PC-3 (cell line): ENCODE data around the gene EPB41L4B. TPM values are rescaled to one million over a fixed set of nuclear protein-coding genes. Genes with fewer than 3 reads are reported as not detected.

Experiments used
- ATAC-seq: fragments of 200-7000 bp; cut with Tn5 transposase; 2 replicates; pipeline ENCODE4 v1.9.1; 2020; ENCODE audit warnings: mild to moderate bottlenecking, moderate library complexity
- BruUV-seq: library from RNA; stranded (reverse); fragments of 400-500 nt; replicated peaks from 2 replicates; lab custom pipeline; 2021; lab: Mats Ljungman, UMichigan
- CTCF ChIA-PET: fragments of 300-600 bp; sonication (Branson Sonifier 250); formaldehyde crosslinking; loops from one replicate; lab custom pipeline; 2022; ENCODE audit warnings: antibody characterized with exemption; lab: Charles Lee
- POLR2A ChIA-PET: fragments of 300-600 bp; sonication (Branson Sonifier 250); formaldehyde crosslinking; loops from one replicate; lab custom pipeline; 2022; ENCODE audit warnings: antibody characterized with exemption; ENCODE audit not compliant: unreplicated experiment; lab: Charles Lee
- DNase-seq: peaks from one replicate; pipeline ENCODE4 v3.0.0-alpha.2; 2015
- H2AFZ ChIP-seq: fragments of 300-600 bp; sonication (generic); 2 replicates; pipeline ENCODE4 v1.6.0; 2016; ENCODE audit warnings: antibody characterized with exemption, low read length
- H3F3A ChIP-seq: fragments of 300-600 bp; sonication (generic); one replicate; pipeline ENCODE4 v1.6.0; 2017; ENCODE audit warnings: antibody characterized with exemption, low read length, control low read depth, mild to moderate bottlenecking; ENCODE audit not compliant: unreplicated experiment
- H3K27ac ChIP-seq: fragments of 300-600 bp; sonication (generic); 2 replicates; pipeline ENCODE4 v1.5.1; 2016; ENCODE audit warnings: mild to moderate bottlenecking, low read length
- H3K27me3 ChIP-seq: fragments of 300-600 bp; sonication (generic); 2 replicates; pipeline ENCODE4 v1.6.1; 2016; ENCODE audit warnings: low read length, mixed read lengths
- H3K36me3 ChIP-seq: fragments of 300-600 bp; sonication (generic); 2 replicates; pipeline ENCODE4 v1.6.1; 2016; ENCODE audit warnings: low read depth, mixed run types, low read length, mixed read lengths
- H3K4me1 ChIP-seq: fragments of 300-600 bp; sonication (generic); 2 replicates; pipeline ENCODE4 v1.5.1; 2016; ENCODE audit warnings: low read length; ENCODE audit not compliant: insufficient read depth
- H3K4me2 ChIP-seq: fragments of 300-600 bp; sonication (generic); 2 replicates; pipeline ENCODE4 v1.6.0; 2016; ENCODE audit warnings: low read length
- H3K4me3 ChIP-seq: fragments of 300-600 bp; sonication (generic); 2 replicates; pipeline ENCODE4 v1.5.1; 2016; ENCODE audit warnings: mild to moderate bottlenecking, low read length, mixed read lengths
- H3K79me2 ChIP-seq: fragments of 300-600 bp; sonication (generic); 2 replicates; pipeline ENCODE4 v1.6.1; 2017; ENCODE audit warnings: low read length, mixed read lengths
- H3K9ac ChIP-seq: fragments of 300-600 bp; sonication (generic); 2 replicates; pipeline ENCODE4 v1.6.0; 2016; ENCODE audit warnings: mild to moderate bottlenecking, low read length
- H3K9me2 ChIP-seq: fragments of 300-600 bp; sonication (generic); replicated peaks from 2 replicates; pipeline ENCODE4 v1.6.1; 2016; ENCODE audit warnings: mixed run types, low read length, mixed read lengths
- H3K9me3 ChIP-seq: fragments of 300-600 bp; sonication (generic); 2 replicates; pipeline ENCODE4 v1.6.1; 2016; ENCODE audit warnings: low read length, mixed read lengths
- H4K20me1 ChIP-seq: fragments of 300-600 bp; sonication (generic); 2 replicates; pipeline ENCODE4 v1.6.1; 2016; ENCODE audit warnings: low read length, mixed read lengths
- CTCF ChIP-seq: fragments of 300-600 bp; sonication (generic); conservative IDR thresholded peaks from 2 replicates; pipeline ENCODE4 v1.5.1; 2017; ENCODE audit warnings: antibody characterized with exemption, low read depth, mild to moderate bottlenecking, low read length
- EZH2 ChIP-seq: fragments of 300-600 bp; sonication (generic); IDR thresholded peaks from one replicate; pipeline ENCODE4 v1.6.1; 2017; ENCODE audit warnings: antibody characterized with exemption, mild to moderate bottlenecking, low read length; ENCODE audit not compliant: unreplicated experiment
- EZH2phosphoT487 ChIP-seq: fragments of 300-600 bp; sonication (generic); IDR thresholded peaks from 2 replicates; pipeline ENCODE4 v1.6.1; 2018; ENCODE audit warnings: mild to moderate bottlenecking, antibody characterized with exemption, low read length, borderline replicate concordance
- intact Hi-C: fragments of 100-400 bp; cut with micrococcal nuclease; formaldehyde crosslinking; loops from 2 replicates; pipeline ENCODE4 v1.9.0; 2023
- total RNA-seq: library from RNA; depleted of rRNA; stranded (reverse); fragments of >200 nt; gene quantifications from 2 replicates; pipeline ENCODE4 v1.2.3, GENCODE V29; 2014

EPB41L4B gene
- total RNA-seq, 1 experiment from 2014 or later = 11.2 TPM

DNA sequence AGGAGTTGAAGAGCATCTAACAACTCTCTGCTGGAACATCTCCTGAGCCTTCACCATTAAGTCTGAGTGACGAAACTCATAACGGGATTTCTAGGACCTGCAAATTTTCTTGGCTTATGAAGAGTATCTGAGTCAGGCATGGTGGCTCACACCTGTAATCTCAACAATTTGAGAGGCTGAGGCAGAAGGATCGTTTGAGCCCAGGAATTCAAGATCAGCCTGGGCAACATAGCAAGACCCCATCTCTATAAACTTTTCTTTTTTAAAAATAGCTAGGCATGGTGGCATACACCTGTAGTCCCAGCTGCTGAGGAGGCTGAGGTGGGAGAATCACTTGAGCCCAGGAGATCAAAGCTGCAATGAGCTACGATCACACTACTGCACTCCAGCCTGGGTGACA lies 48.8 kb downstream of the EPB41L4B start:
- no peaks in the 10 kb centered on the region for H3K27me3 ChIP-seq
- H3K79me2 ChIP-seq = no peaks in the 10 kb centered on the region
- ChIA-PET POLR2A (no interaction called here), CTCF (no interaction called here)
- no peak overlapping the region for H3K9ac ChIP-seq
- H3K9me2 ChIP-seq = no peaks in the 10 kb centered on the region
- intact Hi-C loops = no loop called here
- 0 out of 2 replicates have a peak, but pooled peaks cover 4% of the 10 kb centered on the region for H3K36me3 ChIP-seq
- H3K4me2 ChIP-seq = no peak overlapping the region
- no peaks in the 10 kb centered on the region for H3K4me1 ChIP-seq
- no peaks in the 10 kb centered on the region for H3F3A ChIP-seq
- H3K4me3 ChIP-seq = no peak overlapping the region
- ATAC-seq (no peak), DNase-seq (no peak)
- no peak overlapping the region for H3K27ac ChIP-seq
- BruUV-seq = no TSS peak
- no peaks in the 10 kb centered on the region for H3K9me3 ChIP-seq
- no peaks in the 10 kb centered on the region for H4K20me1 ChIP-seq
- H2AFZ ChIP-seq = no peak overlapping the region
- TF ChIP-seq EZH2phosphoT487 (no peak), CTCF (no peak), EZH2 (no peak)

DNA sequence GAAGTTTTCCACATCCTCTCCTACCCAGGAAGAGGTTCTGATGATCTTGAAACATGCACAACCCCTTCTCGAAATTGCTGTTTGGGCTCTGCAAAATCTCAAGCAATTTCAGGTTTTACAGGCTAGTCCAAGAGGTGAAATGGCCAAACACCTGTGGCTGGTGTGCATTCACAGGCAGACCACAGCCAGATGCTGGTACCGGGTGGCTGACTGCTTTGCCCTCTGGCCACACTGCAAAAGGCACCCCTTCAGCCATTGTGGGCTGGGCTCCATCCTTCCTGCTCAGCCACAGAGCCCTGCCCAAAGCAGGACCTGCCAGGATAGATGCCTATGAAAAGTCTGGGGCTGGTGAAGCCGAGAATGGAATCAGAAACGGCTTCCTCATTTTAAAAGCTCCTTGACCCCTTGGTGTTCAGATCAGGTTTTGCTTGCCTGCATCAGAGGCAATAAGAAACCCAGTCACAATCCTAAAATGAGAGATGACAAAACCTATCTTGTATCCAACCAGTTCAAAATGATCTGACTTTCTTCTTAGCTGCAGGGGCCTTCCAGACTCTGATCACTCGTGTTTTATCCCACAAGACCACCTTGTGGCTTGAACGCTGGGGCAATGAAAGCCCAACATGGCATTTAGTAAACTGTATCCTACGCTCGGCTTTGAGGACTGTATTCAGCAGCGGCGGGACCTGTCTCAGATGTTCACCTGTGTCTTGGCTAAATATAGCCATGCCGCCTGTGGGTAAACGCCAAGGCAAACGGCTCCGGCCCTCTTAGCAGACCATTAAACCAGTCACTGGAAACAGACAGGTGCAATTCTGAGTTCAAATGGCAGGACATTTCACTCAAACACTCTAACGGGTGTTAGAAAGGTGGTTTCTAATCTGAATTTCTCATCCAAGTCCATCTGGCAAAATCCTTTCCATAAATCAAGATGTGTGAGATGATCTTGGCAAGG lies 49.6 kb downstream of the EPB41L4B start:
- no peak overlapping the region for H3K9ac ChIP-seq
- no peaks in the 10 kb centered on the region for H3K79me2 ChIP-seq
- no peaks in the 10 kb centered on the region for H3K9me2 ChIP-seq
- ChIA-PET CTCF (no interaction called here), POLR2A (no interaction called here)
- no peaks in the 10 kb centered on the region for H4K20me1 ChIP-seq
- no peak for ATAC-seq
- no peaks in the 10 kb centered on the region for H3K27me3 ChIP-seq
- DNase-seq = no peak
- no peak overlapping the region for H3K4me2 ChIP-seq
- H3K4me1 ChIP-seq = no peaks in the 10 kb centered on the region
- BruUV-seq = no TSS peak
- H3K9me3 ChIP-seq = no peaks in the 10 kb centered on the region
- TF ChIP-seq CTCF (no peak), EZH2 (no peak), EZH2phosphoT487 (no peak)
- H3K36me3 ChIP-seq = 0 out of 2 replicates have a peak, but pooled peaks cover 4% of the 10 kb centered on the region
- H3K27ac ChIP-seq = no peak overlapping the region
- intact Hi-C loops = no loop called here
- no peak overlapping the region for H3K4me3 ChIP-seq
- no peaks in the 10 kb centered on the region for H3F3A ChIP-seq
- no peak overlapping the region for H2AFZ ChIP-seq

DNA sequence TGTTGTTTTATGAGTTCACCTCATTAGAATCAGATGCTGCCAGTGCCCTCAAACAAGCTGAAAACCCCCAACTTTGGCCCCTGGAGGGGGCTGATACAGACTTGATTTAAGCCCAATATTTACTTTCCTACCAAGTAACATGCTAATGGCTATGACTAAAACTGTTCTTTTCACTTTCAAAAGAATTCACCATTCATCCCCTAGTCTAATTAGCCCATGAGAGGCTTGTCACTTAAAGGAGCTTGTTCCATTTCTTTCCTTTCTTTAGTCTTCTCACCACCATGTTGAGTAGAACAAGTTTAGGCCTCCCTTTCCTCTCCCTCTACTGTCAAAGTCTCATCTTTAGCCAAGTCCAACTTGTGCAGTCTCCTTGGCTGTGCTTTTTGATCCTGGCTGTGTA lies 50.4 kb downstream of the EPB41L4B start:
- Histone ChIP-seq H3K4me1 (peaks cover 5% of the 10 kb centered on the region), H3K4me3 (no peak overlapping the region), H3K9me2 (no peaks in the 10 kb centered on the region), H3F3A (no peaks in the 10 kb centered on the region), H3K27ac (no peak overlapping the region), H2AFZ (no peak overlapping the region), H3K9me3 (no peaks in the 10 kb centered on the region), H3K4me2 (no peak overlapping the region), H4K20me1 (no peaks in the 10 kb centered on the region), H3K79me2 (no peaks in the 10 kb centered on the region), H3K9ac (no peak overlapping the region), H3K27me3 (no peaks in the 10 kb centered on the region), H3K36me3 (0 out of 2 replicates have a peak, but pooled peaks cover 4% of the 10 kb centered on the region)
- no TSS peak for BruUV-seq
- CTCF ChIA-PET = no interaction called here
- POLR2A ChIA-PET = no interaction called here
- no peak for TF ChIP-seq EZH2phosphoT487
- no peak for TF ChIP-seq CTCF
- TF ChIP-seq EZH2 = no peak
- ATAC-seq = no peak
- intact Hi-C loops = no loop called here
- DNase-seq = no peak
